Measurements from ENCODE around the gene VANGL2.

VANGL2 gene

GRCh38 chr1:160400223-160400645 is at the start of gene VANGL2:
Gene VANGL2, plus strand, starts transcription at chr1:160400564. Its CDS starts 15,274 bp downstream, at chr1:160415838.
- DNase-seq (ENCODE audit: insufficient read length, low spot score) (no peak), FAIRE-seq (no peak)

GRCh38 chr1:160351629-160352028 is 48.7 kb upstream of the VANGL2 start:
- DNase-seq (ENCODE audit: insufficient read length, low spot score), result no peak
- FAIRE-seq, result no peak

GRCh38 chr1:160352555-160352954 is 47.8 kb upstream of the VANGL2 start:
- FAIRE-seq (no peak), DNase-seq (ENCODE audit: insufficient read length, low spot score) (no peak)

GRCh38 chr1:160353223-160353622 is 47.1 kb upstream of the VANGL2 start:
- no peak for DNase-seq (ENCODE audit: insufficient read length, low spot score)
- FAIRE-seq, result peak; percentile 31

- DNase-seq (ENCODE audit: insufficient read length, low spot score) (no peak), FAIRE-seq (no peak)
These were observed 45.9 kb upstream of the VANGL2 start for GRCh38 chr1:160354388-160354985.

- FAIRE-seq (no peak), DNase-seq (ENCODE audit: insufficient read length, low spot score) (no peak)
These were observed 42.9 kb upstream of the VANGL2 start for GRCh38 chr1:160357286-160358002.

- FAIRE-seq (no peak), DNase-seq (ENCODE audit: insufficient read length, low spot score) (no peak)
These were observed 42.3 kb upstream of the VANGL2 start for GRCh38 chr1:160358073-160358472.

GRCh38 chr1:160359559-160360226 is 40.7 kb upstream of the VANGL2 start:
- DNase-seq (ENCODE audit: insufficient read length, low spot score), result no peak
- no peak for FAIRE-seq

GRCh38 chr1:160360227-160360695 is 40.1 kb upstream of the VANGL2 start:
- DNase-seq (ENCODE audit: insufficient read length, low spot score) (no peak), FAIRE-seq (no peak)

- DNase-seq (ENCODE audit: insufficient read length, low spot score) (no peak), FAIRE-seq (no peak)
These were observed 39.2 kb upstream of the VANGL2 start for GRCh38 chr1:160361199-160361598.

GRCh38 chr1:160361814-160362167 is 38.6 kb upstream of the VANGL2 start:
- DNase-seq (ENCODE audit: insufficient read length, low spot score), result no peak
- no peak for FAIRE-seq

- no peak for FAIRE-seq
These were observed 38.0 kb upstream of the VANGL2 start for GRCh38 chr1:160362168-160362957.

GRCh38 chr1:160363010-160363409 is 37.4 kb upstream of the VANGL2 start:
- FAIRE-seq (no peak), DNase-seq (ENCODE audit: insufficient read length, low spot score) (no peak)

More at GRCh38 chr1:160362168-160362957, 38.0 kb upstream of the VANGL2 start:
- DNase-seq (ENCODE audit: insufficient read length, low spot score), result no peak

- DNase-seq (ENCODE audit: insufficient read length, low spot score) (no peak), FAIRE-seq (no peak)
These were observed 36.2 kb upstream of the VANGL2 start for GRCh38 chr1:160363951-160364735.

GRCh38 chr1:160365325-160365724 is 35.0 kb upstream of the VANGL2 start:
- FAIRE-seq (no peak), DNase-seq (ENCODE audit: insufficient read length, low spot score) (no peak)

- FAIRE-seq, result no peak
- DNase-seq (ENCODE audit: insufficient read length, low spot score), result no peak
These were observed 33.4 kb upstream of the VANGL2 start, which contains the start of gene NHLH1 for GRCh38 chr1:160366731-160367515. Gene NHLH1, plus strand, starts transcription at chr1:160367071. Its CDS starts 3,661 bp downstream, at chr1:160370732.

GRCh38 chr1:160367516-160367900 is 32.9 kb upstream of the VANGL2 start:
- FAIRE-seq, result no peak

GRCh38 chr1:160367934-160368923 is 32.1 kb upstream of the VANGL2 start:
- no peak for FAIRE-seq
- no peak for DNase-seq (ENCODE audit: insufficient read length, low spot score)

More at GRCh38 chr1:160367516-160367900, 32.9 kb upstream of the VANGL2 start:
- no peak for DNase-seq (ENCODE audit: insufficient read length, low spot score)
